ENCODE data around the gene WFDC10B.
"Not testable (repeated sequence)": the region's sequence is repeated elsewhere in the genome, so short reads cannot be mapped to it uniquely, and the experiment has no call there.

The WFDC10B gene

GRCh38 chr20:45704969-45705637, at the start of gene WFDC10B:
Gene WFDC10B, minus strand, starts transcription at chr20:45705019. Its CDS starts 19,027 bp downstream, at chr20:45685992.
- DNase-seq (ENCODE audit: low read depth in 3 of 3): no peak

- DNase-seq (ENCODE audit: low read depth in 3 of 3): peak in 2 of 3 donors; percentile 2 to 8
Observed at GRCh38 chr20:45752746-45753145, 47.9 kb upstream of the WFDC10B start.

- no peak for DNase-seq (ENCODE audit: low read depth in 3 of 3)
Observed at GRCh38 chr20:45751721-45752120, 46.9 kb upstream of the WFDC10B start.

GRCh38 chr20:45745015-45745414, 40.2 kb upstream of the WFDC10B start:
- DNase-seq (ENCODE audit: low read depth in 3 of 3): no peak

GRCh38 chr20:45742596-45742995, 37.8 kb upstream of the WFDC10B start:
- no peak for DNase-seq (ENCODE audit: low read depth in 3 of 3)

- no peak for DNase-seq (ENCODE audit: low read depth in 3 of 3)
Observed at GRCh38 chr20:45735988-45736387, 31.2 kb upstream of the WFDC10B start.

- no peak for DNase-seq (ENCODE audit: low read depth in 3 of 3)
Observed at GRCh38 chr20:45735552-45735951, 30.7 kb upstream of the WFDC10B start.

- DNase-seq (ENCODE audit: low read depth in 3 of 3): no peak
Observed at GRCh38 chr20:45732199-45732598, 27.4 kb upstream of the WFDC10B start.

GRCh38 chr20:45727044-45727443, 22.2 kb upstream of the WFDC10B start:
- DNase-seq (ENCODE audit: low read depth in 3 of 3): no peak

GRCh38 chr20:45725134-45725533, 20.3 kb upstream of the WFDC10B start:
- DNase-seq (ENCODE audit: low read depth in 3 of 3): no peak

- no peak for DNase-seq (ENCODE audit: low read depth in 3 of 3)
Observed at GRCh38 chr20:45722047-45722446, 17.2 kb upstream of the WFDC10B start, which contains the start of gene SPINT4. Gene SPINT4, plus strand, starts transcription at chr20:45722347. Its CDS starts 21 bp downstream, at chr20:45722368.

GRCh38 chr20:45716141-45716688, 11.4 kb upstream of the WFDC10B start:
- DNase-seq (ENCODE audit: low read depth in 3 of 3): not testable (repeated sequence)

GRCh38 chr20:45701873-45702272, 2.9 kb downstream of the WFDC10B start, which contains the start of gene WFDC13:
Gene WFDC13, plus strand, starts transcription at chr20:45702038. Its CDS starts 86 bp downstream, at chr20:45702124.
- DNase-seq (ENCODE audit: low read depth in 3 of 3): no peak

GRCh38 chr20:45701104-45701503, 3.7 kb downstream of the WFDC10B start:
- DNase-seq (ENCODE audit: low read depth in 3 of 3): no peak

GRCh38 chr20:45695496-45695895, 9.3 kb downstream of the WFDC10B start:
- DNase-seq (ENCODE audit: low read depth in 3 of 3): no peak

GRCh38 chr20:45693346-45693745, 11.5 kb downstream of the WFDC10B start:
- DNase-seq (ENCODE audit: low read depth in 3 of 3): not testable (repeated sequence)

- DNase-seq (ENCODE audit: low read depth in 3 of 3): no peak
Observed at GRCh38 chr20:45685896-45686295, 18.9 kb downstream of the WFDC10B start.

GRCh38 chr20:45679650-45680049, 25.2 kb downstream of the WFDC10B start:
- DNase-seq (ENCODE audit: low read depth in 3 of 3): no peak

- DNase-seq (ENCODE audit: low read depth in 3 of 3): no peak
Observed at GRCh38 chr20:45672765-45673164, 32.1 kb downstream of the WFDC10B start.

- no peak for DNase-seq (ENCODE audit: low read depth in 3 of 3)
Observed at GRCh38 chr20:45670139-45670538, 34.7 kb downstream of the WFDC10B start, which contains the start of gene WFDC11. Gene WFDC11, minus strand, starts transcription at chr20:45670239. Its CDS starts 19,639 bp downstream, at chr20:45650600.

- not testable (repeated sequence) for DNase-seq (ENCODE audit: low read depth in 3 of 3)
Observed at GRCh38 chr20:45657038-45657437, 47.8 kb downstream of the WFDC10B start.

GRCh38 chr20:45651726-45652125, 53.1 kb downstream of the WFDC10B start:
- DNase-seq (ENCODE audit: low read depth in 3 of 3): not testable (repeated sequence)

GRCh38 chr20:45649312-45649863, 55.4 kb downstream of the WFDC10B start:
- no peak for DNase-seq (ENCODE audit: low read depth in 3 of 3)

All from stimulated activated CD4-positive, alpha-beta T cell treated with anti-CD3 and anti-CD28 coated beads, TNF-alpha, amount 100 ng/mL, for 48 hours (primary cell).